ENCODE measurements around the gene CR2.
A peak's percentile ranks its signal among the peaks of the same experiment; 100 is the strongest.
"Not testable (repeated sequence)": the region's sequence is repeated elsewhere in the genome, so short reads cannot be mapped to it uniquely, and the experiment has no call there.

The CR2 gene

DNA sequence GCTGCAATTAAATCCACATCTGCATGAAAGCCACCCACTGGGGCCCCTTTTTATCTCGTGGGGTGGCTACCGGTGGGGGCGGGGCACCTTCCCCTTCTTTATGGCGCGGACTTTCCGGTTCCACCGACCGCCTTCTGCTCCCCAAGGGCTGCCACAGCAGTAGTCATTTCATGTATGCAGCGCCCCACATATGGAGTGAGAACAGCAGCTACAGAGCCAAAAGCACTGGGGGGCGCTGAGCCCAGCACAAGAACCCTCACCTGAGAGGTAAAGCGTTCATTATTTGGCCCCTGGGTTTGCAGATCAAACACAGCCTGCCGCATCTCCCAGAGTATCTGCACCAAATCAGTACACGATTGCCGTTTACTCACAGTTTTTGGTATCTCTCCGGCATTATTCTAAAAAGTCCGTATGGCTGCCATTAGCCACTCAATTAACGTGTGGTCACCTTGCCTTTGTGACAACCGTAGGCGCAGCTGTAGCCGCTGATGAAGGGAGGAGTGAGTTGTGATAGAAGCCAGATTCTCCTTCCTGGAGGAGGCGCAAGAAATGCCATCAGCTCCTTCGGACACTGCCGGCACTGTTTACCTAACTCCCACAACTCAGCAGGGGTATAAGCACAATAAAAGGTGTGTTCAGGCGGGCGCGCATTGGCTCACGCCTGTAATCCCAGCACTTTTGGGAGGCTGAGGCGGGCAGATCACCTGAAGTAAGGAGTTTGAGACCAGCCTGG is 30.4 kb upstream of the CR2 start:
- peaks cover 10% of the 10 kb centered on the region; the same call in 1 of the 2 replicates for H3K9me3 ChIP-seq (ENCODE audit: control insufficient read depth, insufficient read depth, low read depth, low read length)
- peak overlapping the region; percentile 51 for H3K4me3 ChIP-seq (ENCODE audit: low read depth, low read length)
- no peaks in the 10 kb centered on the region for H3K36me3 ChIP-seq (ENCODE audit: control insufficient read depth, insufficient read depth, low read length)
- H3K4me1 ChIP-seq (ENCODE audit: control insufficient read depth, insufficient read depth, low read length) = peaks cover 9% of the 10 kb centered on the region; the same call in 1 of the 2 replicates
- H3K9ac ChIP-seq (ENCODE audit: low read length) = no peak overlapping the region
- H3K27ac ChIP-seq (ENCODE audit: low read depth, low read length) = no peak overlapping the region
- peaks cover 9% of the 10 kb centered on the region for H3K27me3 ChIP-seq (ENCODE audit: control insufficient read depth, insufficient read depth, low read length)

DNA sequence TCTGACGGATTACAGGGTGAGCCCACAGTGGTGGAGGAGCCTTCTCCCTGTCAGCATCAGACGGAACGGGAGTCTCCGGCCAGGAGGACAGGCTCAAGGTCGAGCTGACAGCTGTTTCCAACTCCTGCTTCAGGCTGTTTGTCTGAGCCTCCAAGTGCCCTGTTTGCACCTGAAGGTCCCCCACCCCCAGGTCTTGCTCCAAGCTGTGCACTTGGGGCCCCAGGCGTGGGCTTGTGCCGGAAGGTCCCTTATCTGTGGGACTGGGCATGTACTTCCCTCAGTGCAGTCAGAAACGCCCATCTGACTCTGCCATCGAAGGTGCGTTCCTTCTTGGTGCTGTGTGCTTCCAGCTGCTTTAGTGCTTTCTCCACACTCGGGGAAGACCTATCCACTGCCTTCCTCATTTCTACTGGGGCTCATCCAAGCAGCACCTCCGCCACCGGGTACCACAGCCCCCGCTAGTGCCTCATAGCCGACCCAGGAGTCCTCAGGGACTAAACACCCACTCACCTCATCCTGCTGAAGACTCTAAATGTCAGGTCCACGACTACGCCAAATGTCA is 29.5 kb upstream of the CR2 start:
- Histone ChIP-seq H3K9me3 (ENCODE audit: control insufficient read depth, insufficient read depth, low read depth, low read length) (peaks cover 10% of the 10 kb centered on the region; the same call in 1 of the 2 replicates), H3K27me3 (ENCODE audit: control insufficient read depth, insufficient read depth, low read length) (peaks cover 9% of the 10 kb centered on the region), H3K36me3 (ENCODE audit: control insufficient read depth, insufficient read depth, low read length) (no peaks in the 10 kb centered on the region), H3K4me1 (ENCODE audit: control insufficient read depth, insufficient read depth, low read length) (peaks cover 9% of the 10 kb centered on the region; the same call in 1 of the 2 replicates), H3K9ac (ENCODE audit: low read length) (no peak overlapping the region), H3K4me3 (ENCODE audit: low read depth, low read length) (no peak overlapping the region), H3K27ac (ENCODE audit: low read depth, low read length) (no peak overlapping the region)

DNA sequence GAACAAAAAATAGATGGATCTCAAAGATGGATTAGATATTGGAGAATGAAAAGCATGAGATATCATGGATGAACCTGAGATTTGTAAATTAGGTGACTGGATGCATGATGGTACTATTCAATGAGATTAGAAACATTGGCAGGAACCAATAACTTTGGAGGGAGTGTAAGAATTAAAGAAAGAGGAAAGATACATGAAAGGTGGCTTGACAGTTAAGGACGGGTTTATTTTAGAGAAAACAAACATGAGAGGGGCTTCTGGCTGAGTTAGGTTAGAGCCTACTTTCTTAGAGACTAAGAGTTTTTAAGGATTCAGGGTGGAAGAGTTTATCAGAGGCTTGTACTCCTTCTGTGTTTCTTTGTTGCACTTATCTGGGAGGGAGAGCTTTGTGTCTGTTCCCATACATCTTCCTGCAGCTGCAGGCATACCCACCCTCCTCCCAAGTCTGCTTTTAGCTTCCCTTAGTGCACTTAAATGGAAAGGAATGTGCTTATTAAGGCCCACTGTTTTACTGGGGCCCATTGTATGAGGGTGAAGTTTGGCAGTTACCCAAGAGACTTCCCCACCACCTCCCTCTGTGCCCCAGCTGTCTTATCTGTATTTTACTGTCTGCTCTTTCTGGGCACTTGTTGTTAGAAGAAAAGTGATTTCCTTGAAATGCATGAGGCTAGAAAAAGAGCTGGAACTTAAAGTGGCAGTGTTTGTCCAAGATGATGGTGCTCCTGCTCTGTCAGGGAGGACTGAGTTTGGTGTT is 26.1 kb upstream of the CR2 start:
- Histone ChIP-seq H3K36me3 (ENCODE audit: control insufficient read depth, insufficient read depth, low read length) (no peaks in the 10 kb centered on the region), H3K27ac (ENCODE audit: low read depth, low read length) (no peak overlapping the region), H3K4me3 (ENCODE audit: low read depth, low read length) (no peak overlapping the region), H3K4me1 (ENCODE audit: control insufficient read depth, insufficient read depth, low read length) (peaks cover 7% of the 10 kb centered on the region; the same call in 1 of the 2 replicates), H3K9ac (ENCODE audit: low read length) (no peak overlapping the region), H3K9me3 (ENCODE audit: control insufficient read depth, insufficient read depth, low read depth, low read length) (peaks cover 10% of the 10 kb centered on the region; the same call in 1 of the 2 replicates), H3K27me3 (ENCODE audit: control insufficient read depth, insufficient read depth, low read length) (peaks cover 9% of the 10 kb centered on the region)

DNA sequence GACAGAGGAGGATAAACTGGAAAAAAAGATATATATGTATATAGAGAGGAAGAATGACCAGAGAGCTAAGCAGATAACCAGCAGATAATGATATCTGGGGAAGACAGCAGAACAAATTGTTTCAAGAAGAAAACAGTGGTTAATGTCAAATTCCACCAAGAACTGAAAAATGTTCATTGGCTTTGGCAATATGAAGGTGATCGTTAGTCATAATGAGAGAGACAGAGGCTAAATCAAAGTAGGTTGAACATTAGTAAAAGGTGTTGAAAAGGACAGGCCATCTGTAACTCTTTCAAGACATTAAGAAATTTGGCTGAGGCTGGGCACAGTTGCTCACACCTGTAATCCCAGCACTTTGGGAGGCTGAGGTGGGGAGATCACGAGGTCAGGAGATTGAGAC is 25.3 kb upstream of the CR2 start:
- H3K9me3 ChIP-seq (ENCODE audit: control insufficient read depth, insufficient read depth, low read depth, low read length) = peaks cover 10% of the 10 kb centered on the region; the same call in 1 of the 2 replicates
- peaks cover 9% of the 10 kb centered on the region for H3K27me3 ChIP-seq (ENCODE audit: control insufficient read depth, insufficient read depth, low read length)
- no peak overlapping the region for H3K9ac ChIP-seq (ENCODE audit: low read length)
- no peaks in the 10 kb centered on the region for H3K36me3 ChIP-seq (ENCODE audit: control insufficient read depth, insufficient read depth, low read length)
- no peak overlapping the region for H3K4me3 ChIP-seq (ENCODE audit: low read depth, low read length)
- H3K4me1 ChIP-seq (ENCODE audit: control insufficient read depth, insufficient read depth, low read length) = 0 out of 2 replicates have a peak, but pooled peaks cover 5% of the 10 kb centered on the region
- no peak overlapping the region for H3K27ac ChIP-seq (ENCODE audit: low read depth, low read length)

DNA sequence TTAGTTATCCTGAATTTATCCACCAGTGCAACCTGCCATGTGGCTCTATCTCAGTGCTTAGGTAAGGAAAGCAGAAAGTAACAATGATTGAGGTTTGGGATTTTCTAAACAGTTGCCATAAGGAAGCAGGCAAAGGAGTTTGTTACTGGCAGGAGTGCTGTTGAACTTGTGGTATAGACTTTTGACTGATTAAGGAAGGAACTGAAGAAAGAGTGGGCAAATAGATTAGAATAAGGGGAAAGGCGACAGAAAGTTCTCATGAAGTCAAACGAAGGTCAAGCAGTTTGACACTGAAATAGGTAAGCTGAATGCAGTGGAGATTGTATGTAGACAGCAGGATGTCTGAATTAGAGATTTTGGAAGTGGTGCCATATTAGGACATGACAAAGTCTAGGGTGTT is 24.2 kb upstream of the CR2 start:
- peaks cover 3% of the 10 kb centered on the region for H3K27me3 ChIP-seq (ENCODE audit: control insufficient read depth, insufficient read depth, low read length)
- H3K36me3 ChIP-seq (ENCODE audit: control insufficient read depth, insufficient read depth, low read length) = no peaks in the 10 kb centered on the region
- no peak overlapping the region for H3K4me3 ChIP-seq (ENCODE audit: low read depth, low read length)
- H3K27ac ChIP-seq (ENCODE audit: low read depth, low read length) = no peak overlapping the region
- H3K9me3 ChIP-seq (ENCODE audit: control insufficient read depth, insufficient read depth, low read depth, low read length) = peaks cover 10% of the 10 kb centered on the region; the same call in 1 of the 2 replicates
- no peaks in the 10 kb centered on the region for H3K4me1 ChIP-seq (ENCODE audit: control insufficient read depth, insufficient read depth, low read length)
- no peak overlapping the region for H3K9ac ChIP-seq (ENCODE audit: low read length)

DNA sequence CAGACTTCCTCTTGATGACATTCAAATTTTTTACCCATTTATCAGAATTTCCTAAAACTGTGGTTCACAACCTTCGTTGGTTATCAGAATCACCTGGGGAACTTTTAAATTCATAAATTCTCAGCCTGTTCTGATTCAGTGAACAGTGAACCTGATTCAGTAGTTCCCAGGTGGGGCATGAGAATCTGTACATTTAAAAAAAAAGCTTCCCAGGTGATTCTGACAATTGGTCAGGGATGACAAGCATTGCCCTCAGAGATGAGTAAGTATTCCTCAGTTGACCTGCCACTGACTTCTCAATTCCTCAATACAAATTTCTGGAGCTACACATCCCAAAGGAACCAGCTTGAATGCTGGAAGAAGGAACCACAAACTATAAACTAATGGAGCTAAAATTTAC is 23.5 kb upstream of the CR2 start:
- peaks cover 10% of the 10 kb centered on the region; the same call in 1 of the 2 replicates for H3K9me3 ChIP-seq (ENCODE audit: control insufficient read depth, insufficient read depth, low read depth, low read length)
- no peaks in the 10 kb centered on the region for H3K4me1 ChIP-seq (ENCODE audit: control insufficient read depth, insufficient read depth, low read length)
- H3K4me3 ChIP-seq (ENCODE audit: low read depth, low read length) = no peak overlapping the region
- H3K36me3 ChIP-seq (ENCODE audit: control insufficient read depth, insufficient read depth, low read length) = no peaks in the 10 kb centered on the region
- no peak overlapping the region for H3K9ac ChIP-seq (ENCODE audit: low read length)
- no peaks in the 10 kb centered on the region for H3K27me3 ChIP-seq (ENCODE audit: control insufficient read depth, insufficient read depth, low read length)
- H3K27ac ChIP-seq (ENCODE audit: low read depth, low read length) = no peak overlapping the region

DNA sequence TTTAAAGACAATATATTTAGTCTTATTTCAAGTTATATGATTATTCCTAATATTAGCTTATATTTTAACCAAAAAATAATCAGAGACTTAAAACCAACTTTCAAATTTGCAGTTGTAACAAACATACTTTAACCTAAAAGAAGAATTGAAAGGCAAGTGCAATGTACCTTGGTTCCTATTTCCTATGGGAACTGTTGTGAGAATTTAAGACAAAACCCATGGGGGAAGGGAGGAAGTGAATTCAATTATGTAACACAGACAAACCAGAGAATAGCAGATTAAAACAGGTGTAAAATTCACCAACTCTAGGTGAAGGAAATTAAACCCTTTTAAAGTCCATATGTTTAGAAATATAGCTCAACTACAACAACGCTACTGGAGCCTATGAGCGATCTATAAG is 22.6 kb upstream of the CR2 start:
- H3K27me3 ChIP-seq (ENCODE audit: control insufficient read depth, insufficient read depth, low read length) = no peaks in the 10 kb centered on the region
- no peaks in the 10 kb centered on the region for H3K4me1 ChIP-seq (ENCODE audit: control insufficient read depth, insufficient read depth, low read length)
- no peaks in the 10 kb centered on the region for H3K36me3 ChIP-seq (ENCODE audit: control insufficient read depth, insufficient read depth, low read length)
- no peak overlapping the region for H3K27ac ChIP-seq (ENCODE audit: low read depth, low read length)
- H3K9ac ChIP-seq (ENCODE audit: low read length) = no peak overlapping the region
- H3K4me3 ChIP-seq (ENCODE audit: low read depth, low read length) = no peak overlapping the region
- H3K9me3 ChIP-seq (ENCODE audit: control insufficient read depth, insufficient read depth, low read depth, low read length) = peaks cover 10% of the 10 kb centered on the region; the same call in 1 of the 2 replicates

DNA sequence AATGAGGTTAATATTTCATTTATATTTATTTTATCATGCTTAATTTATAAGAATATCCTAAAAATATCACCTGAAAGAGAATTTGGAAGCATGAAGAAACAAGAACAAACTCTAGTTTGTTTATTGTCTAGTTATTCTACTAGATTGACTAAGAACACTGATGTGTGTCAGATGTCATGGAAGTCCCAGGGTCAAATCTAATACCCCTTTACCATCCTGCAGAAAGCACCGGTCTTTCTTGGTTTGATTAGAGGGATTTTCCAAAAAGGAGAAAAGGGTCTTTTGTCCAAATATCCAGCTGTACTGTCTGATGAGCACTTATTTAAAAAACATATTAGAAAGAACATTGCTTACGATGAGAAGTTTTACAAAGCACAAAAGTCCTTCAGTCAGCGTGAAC is 20.7 kb upstream of the CR2 start:
- Histone ChIP-seq H3K4me1 (ENCODE audit: control insufficient read depth, insufficient read depth, low read length) (no peaks in the 10 kb centered on the region), H3K9ac (ENCODE audit: low read length) (no peak overlapping the region), H3K36me3 (ENCODE audit: control insufficient read depth, insufficient read depth, low read length) (no peaks in the 10 kb centered on the region), H3K27ac (ENCODE audit: low read depth, low read length) (no peak overlapping the region), H3K27me3 (ENCODE audit: control insufficient read depth, insufficient read depth, low read length) (no peaks in the 10 kb centered on the region), H3K9me3 (ENCODE audit: control insufficient read depth, insufficient read depth, low read depth, low read length) (no peaks in the 10 kb centered on the region), H3K4me3 (ENCODE audit: low read depth, low read length) (no peak overlapping the region)

DNA sequence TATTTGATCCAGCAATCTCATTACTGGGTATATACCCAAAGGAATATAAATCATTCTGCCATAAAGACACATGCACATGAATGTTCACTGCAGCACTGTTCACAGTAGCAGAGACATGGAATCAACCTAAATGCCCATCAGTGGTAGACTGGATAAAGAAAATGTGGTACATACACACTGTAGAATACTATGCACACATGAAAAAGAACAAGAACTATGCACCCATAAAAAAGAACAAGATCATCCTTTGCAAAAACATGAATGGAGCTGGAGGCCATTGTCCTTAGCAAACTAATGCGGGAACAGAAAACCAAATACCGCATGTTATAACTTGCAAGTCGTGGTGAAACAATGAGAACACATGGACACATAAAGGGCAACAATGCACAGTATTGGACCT is 17.4 kb upstream of the CR2 start:
- H3K9me3 ChIP-seq (ENCODE audit: control insufficient read depth, insufficient read depth, low read depth, low read length); H3K27me3 ChIP-seq (ENCODE audit: control insufficient read depth, insufficient read depth, low read length); H3K9ac ChIP-seq (ENCODE audit: low read length); H3K4me3 ChIP-seq (ENCODE audit: low read depth, low read length); H3K36me3 ChIP-seq (ENCODE audit: control insufficient read depth, insufficient read depth, low read length); H3K27ac ChIP-seq (ENCODE audit: low read depth, low read length); H3K4me1 ChIP-seq (ENCODE audit: control insufficient read depth, insufficient read depth, low read length): not testable (repeated sequence)

DNA sequence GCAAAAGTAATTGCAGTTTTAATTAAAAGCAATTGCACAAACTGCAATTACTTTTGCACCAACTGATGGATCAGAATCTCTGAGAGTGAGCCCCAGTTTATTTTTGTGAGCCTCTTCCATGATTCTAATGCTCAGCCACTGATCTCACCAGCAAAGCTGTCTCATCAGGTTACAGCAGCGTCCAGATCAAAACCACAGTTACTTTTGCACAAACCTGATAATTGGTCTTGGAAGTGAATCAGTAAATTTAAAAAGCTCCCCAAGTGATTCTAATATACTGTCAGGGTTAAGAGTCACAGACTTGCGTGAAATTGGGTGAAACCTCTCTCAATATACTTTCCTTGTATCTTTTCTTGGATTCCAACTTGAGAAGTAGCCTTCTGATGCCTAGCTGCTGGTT is 13.5 kb upstream of the CR2 start:
- H3K9me3 ChIP-seq (ENCODE audit: control insufficient read depth, insufficient read depth, low read depth, low read length) = no peaks in the 10 kb centered on the region
- no peaks in the 10 kb centered on the region for H3K4me1 ChIP-seq (ENCODE audit: control insufficient read depth, insufficient read depth, low read length)
- H3K9ac ChIP-seq (ENCODE audit: low read length) = no peak overlapping the region
- no peak overlapping the region for H3K27ac ChIP-seq (ENCODE audit: low read depth, low read length)
- H3K27me3 ChIP-seq (ENCODE audit: control insufficient read depth, insufficient read depth, low read length) = peaks cover 5% of the 10 kb centered on the region
- H3K36me3 ChIP-seq (ENCODE audit: control insufficient read depth, insufficient read depth, low read length) = no peaks in the 10 kb centered on the region
- no peak overlapping the region for H3K4me3 ChIP-seq (ENCODE audit: low read depth, low read length)
